Lower lobe of right lung (tissue), 2 donors: ENCODE measurements around the gene SLC2A1. TPM values are rescaled to one million over a fixed set of nuclear protein-coding genes. Genes with fewer than 3 reads are reported as not detected.

Source experiments
- ATAC-seq, 2 donors: fragments of 200-7000 bp; cut with Tn5 transposase; one replicate each; pipeline ENCODE4 v1.9.1; 2020 to 2022; ENCODE audit warnings: mild to moderate bottlenecking in 2 of 2, moderate library complexity in 2 of 2
- DNase-seq: peaks from one replicate; pipeline ENCODE4 v3.0.0-alpha.2; 2020
- H3K27ac ChIP-seq: fragments of 200-600 bp; one replicate; pipeline ENCODE4 v1.8.0; 2022
- H3K27me3 ChIP-seq: fragments of 200-600 bp; one replicate; pipeline ENCODE4 v1.8.0; 2022; ENCODE audit warnings: low read depth
- H3K36me3 ChIP-seq: fragments of 200-600 bp; one replicate; pipeline ENCODE4 v1.8.0; 2022; ENCODE audit warnings: mild to moderate bottlenecking
- H3K4me1 ChIP-seq: fragments of 200-600 bp; one replicate; pipeline ENCODE4 v1.8.0; 2022
- H3K4me3 ChIP-seq: fragments of 200-600 bp; one replicate; pipeline ENCODE4 v1.8.0; 2022; ENCODE audit warnings: mild to moderate bottlenecking
- H3K9me3 ChIP-seq: fragments of 200-600 bp; one replicate; pipeline ENCODE4 v1.8.0; 2022
- intact Hi-C: fragments of 100-400 bp; cut with DNase I; formaldehyde crosslinking; loops from one replicate; pipeline ENCODE4 v1.11.0; 2022
- total RNA-seq: library from RNA; stranded (reverse); fragmentation: NEBNext Ultra II Directional; extraction: Animal tissue kit (Norgen Biotek cat#: 25700); gene quantifications from one replicate; pipeline ENCODE4 v1.2.1, GENCODE V29; 2021
- TF ChIP-seq, protein P1 (sequence below): fragments of 200-600 bp; IDR thresholded peaks from one replicate; pipeline ENCODE4 v1.8.0; 2022; ENCODE audit warnings: antibody characterized with exemption, mild to moderate bottlenecking
- donor health status: DM: no; HTN: yes; CAD: no; lungs with severe emphysema.

The SLC2A1 gene
- total RNA-seq, 1 donor from 2014 or later: 10.6 TPM

DNA sequence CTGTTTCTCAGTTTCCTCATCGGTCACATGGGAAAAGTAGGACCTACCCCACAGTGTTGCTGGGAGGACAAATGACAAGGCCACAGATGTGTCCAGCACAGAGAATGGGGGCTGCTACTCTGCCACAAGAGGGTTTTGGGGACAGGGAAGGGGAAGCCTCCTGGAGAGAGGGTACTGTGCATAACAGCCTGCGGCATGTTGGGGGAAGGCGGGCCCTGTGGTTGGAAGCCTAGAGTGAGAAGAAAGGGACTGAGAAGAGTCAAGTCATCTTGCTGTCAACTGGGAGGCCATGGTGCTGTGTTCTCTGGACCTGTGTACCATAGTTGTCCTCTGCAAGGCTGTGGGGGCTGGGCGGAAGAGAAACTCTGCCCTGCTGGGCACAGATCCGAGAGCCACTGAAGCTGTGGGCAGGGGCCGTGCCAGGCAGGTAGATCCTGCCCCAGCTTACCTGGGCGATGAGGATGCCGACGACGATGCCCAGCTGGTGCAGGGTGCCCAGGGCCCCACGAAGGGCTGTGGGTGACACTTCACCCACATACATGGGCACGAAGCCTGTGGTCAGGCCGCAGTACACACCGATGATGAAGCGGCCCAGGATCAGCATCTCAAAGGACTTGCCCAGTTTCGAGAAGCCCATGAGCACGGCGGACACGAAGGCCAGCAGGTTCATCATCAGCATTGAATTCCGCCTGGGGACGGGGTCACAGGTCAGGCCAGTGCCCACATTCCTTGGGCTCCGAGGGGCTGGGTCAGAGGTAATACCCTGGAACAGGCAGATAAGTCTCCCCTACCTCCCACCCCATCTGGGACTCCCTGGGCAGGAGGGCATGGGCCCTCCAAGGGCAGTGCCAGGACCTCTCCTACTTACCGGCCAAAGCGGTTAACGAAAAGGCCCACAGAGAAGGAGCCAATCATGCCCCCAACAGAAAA, 28.2 kb downstream of the SLC2A1 start:
- ATAC-seq (no peak), DNase-seq (no peak)
- no peak overlapping the region for H3K4me3 ChIP-seq
- H3K36me3 ChIP-seq: peaks cover 29% of the 10 kb centered on the region
- intact Hi-C loops: no loop called here
- H3K27me3 ChIP-seq: no peaks in the 10 kb centered on the region
- H3K4me1 ChIP-seq: peaks cover 50% of the 10 kb centered on the region
- TF ChIP-seq, protein P1, sequence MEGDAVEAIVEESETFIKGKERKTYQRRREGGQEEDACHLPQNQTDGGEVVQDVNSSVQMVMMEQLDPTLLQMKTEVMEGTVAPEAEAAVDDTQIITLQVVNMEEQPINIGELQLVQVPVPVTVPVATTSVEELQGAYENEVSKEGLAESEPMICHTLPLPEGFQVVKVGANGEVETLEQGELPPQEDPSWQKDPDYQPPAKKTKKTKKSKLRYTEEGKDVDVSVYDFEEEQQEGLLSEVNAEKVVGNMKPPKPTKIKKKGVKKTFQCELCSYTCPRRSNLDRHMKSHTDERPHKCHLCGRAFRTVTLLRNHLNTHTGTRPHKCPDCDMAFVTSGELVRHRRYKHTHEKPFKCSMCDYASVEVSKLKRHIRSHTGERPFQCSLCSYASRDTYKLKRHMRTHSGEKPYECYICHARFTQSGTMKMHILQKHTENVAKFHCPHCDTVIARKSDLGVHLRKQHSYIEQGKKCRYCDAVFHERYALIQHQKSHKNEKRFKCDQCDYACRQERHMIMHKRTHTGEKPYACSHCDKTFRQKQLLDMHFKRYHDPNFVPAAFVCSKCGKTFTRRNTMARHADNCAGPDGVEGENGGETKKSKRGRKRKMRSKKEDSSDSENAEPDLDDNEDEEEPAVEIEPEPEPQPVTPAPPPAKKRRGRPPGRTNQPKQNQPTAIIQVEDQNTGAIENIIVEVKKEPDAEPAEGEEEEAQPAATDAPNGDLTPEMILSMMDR: no peak
- H3K9me3 ChIP-seq: no peaks in the 10 kb centered on the region
- peak overlapping the region; percentile 84 for H3K27ac ChIP-seq

DNA sequence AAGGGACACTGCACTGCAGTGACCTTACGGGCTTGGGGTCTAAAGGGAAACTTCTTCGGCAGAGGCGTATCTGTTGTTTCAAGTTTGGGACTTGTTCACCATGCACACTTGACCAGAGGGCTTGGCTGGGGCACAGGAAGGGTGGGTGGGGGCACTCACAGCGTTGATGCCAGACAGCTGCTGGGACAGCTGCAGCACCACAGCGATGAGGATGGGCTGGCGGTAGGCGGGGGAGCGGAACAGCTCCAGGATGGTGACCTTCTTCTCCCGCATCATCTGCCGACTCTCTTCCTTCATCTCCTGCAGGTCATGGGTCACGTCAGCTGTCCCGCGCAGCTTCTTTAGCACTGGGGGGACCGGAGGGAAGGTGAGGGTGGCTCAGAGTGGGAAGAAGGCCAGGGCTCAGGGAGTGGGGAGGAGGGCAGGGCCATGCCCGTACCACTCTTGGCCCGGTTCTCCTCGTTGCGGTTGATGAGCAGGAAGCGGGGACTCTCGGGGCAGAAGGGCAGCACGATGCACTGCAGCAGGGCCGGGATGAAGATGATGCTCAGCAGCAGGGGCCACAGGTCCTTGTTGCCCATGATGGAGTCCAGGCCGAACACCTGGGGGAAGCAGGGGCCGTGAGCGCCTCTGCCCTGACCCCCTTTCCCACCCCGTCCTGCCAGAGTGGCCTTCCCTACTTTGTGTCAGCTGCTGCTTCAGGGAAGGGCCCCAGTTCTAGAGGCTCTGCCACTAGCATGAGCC, 29.1 kb downstream of the SLC2A1 start:
- H3K27me3 ChIP-seq: no peaks in the 10 kb centered on the region
- H3K9me3 ChIP-seq: no peaks in the 10 kb centered on the region
- intact Hi-C loops: no loop called here
- H3K4me1 ChIP-seq: peaks cover 49% of the 10 kb centered on the region
- ATAC-seq: no peak
- H3K36me3 ChIP-seq: peaks cover 29% of the 10 kb centered on the region
- no peak for DNase-seq
- TF ChIP-seq, protein P1: no peak
- H3K4me3 ChIP-seq: no peak overlapping the region
- no peak overlapping the region for H3K27ac ChIP-seq

- Histone ChIP-seq H3K27me3 (no peaks in the 10 kb centered on the region), H3K9me3 (no peaks in the 10 kb centered on the region), H3K27ac (no peak overlapping the region), H3K4me3 (no peak overlapping the region), H3K4me1 (peaks cover 44% of the 10 kb centered on the region), H3K36me3 (peaks cover 29% of the 10 kb centered on the region)
- ATAC-seq: no peak
- intact Hi-C loops: no loop called here
- TF ChIP-seq, protein P1: no peak
- no peak for DNase-seq
Measured at GRCh38 chr1:42928859-42929258, 29.8 kb downstream of the SLC2A1 start.

- intact Hi-C loops: no loop called here
- H3K4me3 ChIP-seq: no peak overlapping the region
- DNase-seq (no peak), ATAC-seq (no peak)
- H3K27ac ChIP-seq: no peak overlapping the region
- peaks cover 44% of the 10 kb centered on the region for H3K4me1 ChIP-seq
- no peaks in the 10 kb centered on the region for H3K9me3 ChIP-seq
- peaks cover 29% of the 10 kb centered on the region for H3K36me3 ChIP-seq
- no peaks in the 10 kb centered on the region for H3K27me3 ChIP-seq
- TF ChIP-seq, protein P1: no peak
Measured at GRCh38 chr1:42927920-42928505, 30.7 kb downstream of the SLC2A1 start.

DNA sequence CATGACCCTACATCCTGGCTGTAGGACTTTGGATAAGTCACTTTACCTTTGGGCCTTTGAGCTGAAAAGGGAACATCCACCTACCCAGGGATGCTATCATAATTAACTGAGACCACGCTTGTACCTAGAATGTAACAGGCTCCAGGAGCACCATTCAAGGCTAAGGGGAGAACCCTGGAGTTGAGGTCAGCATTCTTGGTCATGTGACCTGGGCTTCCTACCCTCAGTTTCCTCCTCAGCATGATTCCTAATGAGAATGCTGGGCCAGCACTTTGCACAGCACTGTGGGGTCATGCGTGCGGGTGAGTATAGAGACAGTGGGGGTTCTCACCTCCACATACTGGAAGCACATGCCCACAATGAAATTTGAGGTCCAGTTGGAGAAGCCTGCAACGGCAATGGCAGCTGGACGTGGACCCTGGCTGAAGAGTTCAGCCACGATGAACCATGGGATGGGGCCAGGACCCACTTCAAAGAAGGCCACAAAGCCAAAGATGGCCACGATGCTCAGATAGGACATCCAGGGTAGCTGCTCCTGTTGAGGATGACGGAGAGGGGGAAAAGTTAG, 31.3 kb downstream of the SLC2A1 start:
- Histone ChIP-seq H3K36me3 (peaks cover 29% of the 10 kb centered on the region), H3K9me3 (no peaks in the 10 kb centered on the region), H3K4me3 (no peak overlapping the region), H3K27ac (no peak overlapping the region), H3K4me1 (peaks cover 37% of the 10 kb centered on the region), H3K27me3 (no peaks in the 10 kb centered on the region)
- no peak for DNase-seq
- no peak for ATAC-seq
- intact Hi-C loops: no loop called here
- TF ChIP-seq, protein P1: no peak
